ENCODE results near the gene XPO5.

The XPO5 gene

DNA sequence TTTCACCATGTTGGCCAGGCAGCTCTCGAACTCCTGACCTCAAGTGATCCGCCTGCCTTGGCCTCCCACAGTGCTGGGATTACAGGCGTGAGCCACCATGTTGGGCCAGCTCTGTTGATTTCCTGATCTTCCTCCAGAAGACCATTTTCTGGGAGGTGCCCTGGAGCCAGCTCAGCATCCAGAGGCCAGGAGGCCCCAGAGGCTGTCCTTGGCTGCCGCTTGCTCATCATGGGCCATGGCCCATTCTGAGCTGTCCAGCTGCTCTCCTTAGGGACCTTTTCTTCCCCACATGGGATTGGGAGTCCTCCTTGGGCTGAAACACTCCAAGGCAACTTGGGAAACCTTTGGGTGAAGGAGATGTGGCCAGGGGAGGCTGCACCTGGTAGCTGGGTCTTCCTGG lies 81.1 kb downstream of the XPO5 start:
- FAIRE-seq = no peak

DNA sequence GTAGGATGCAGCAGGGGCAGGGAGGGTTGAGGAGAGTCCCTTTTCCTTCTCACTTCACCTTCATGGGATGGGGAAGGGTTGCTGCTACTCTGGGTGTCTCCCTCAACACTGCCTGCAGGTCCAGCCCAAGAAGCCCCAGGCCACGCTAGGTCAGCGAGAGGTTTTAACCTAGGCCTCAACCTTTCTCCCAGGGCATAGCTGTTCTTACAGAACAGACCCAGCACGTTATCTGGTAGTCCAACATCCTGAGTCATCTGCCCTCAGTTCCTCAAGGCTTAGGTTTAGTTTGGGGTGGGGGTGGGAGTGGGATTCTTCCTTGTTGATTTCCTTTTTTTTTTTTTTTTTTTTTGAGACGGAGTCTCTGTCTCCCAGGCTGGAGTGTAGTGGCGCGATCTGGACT lies 81.5 kb downstream of the XPO5 start:
- FAIRE-seq = no peak

DNA sequence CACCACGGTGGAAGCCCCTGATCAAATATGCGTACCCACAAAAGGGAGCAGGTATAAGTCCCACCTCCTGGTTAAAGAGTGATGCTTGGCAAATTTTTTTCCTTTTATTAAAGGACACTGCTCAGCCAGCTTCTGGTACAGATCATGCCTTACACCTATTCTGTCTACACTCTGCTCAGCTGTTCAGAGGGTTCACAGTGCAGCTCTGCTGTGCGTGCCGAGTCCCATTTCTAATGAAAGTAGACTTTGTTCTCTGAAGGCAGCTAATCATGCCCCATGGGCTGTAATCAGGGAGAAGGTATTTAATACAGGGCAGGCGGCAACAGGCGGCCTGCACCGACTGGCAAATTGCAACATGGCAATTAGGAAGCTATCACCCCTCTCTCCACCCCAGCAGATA lies 82.0 kb downstream of the XPO5 start:
- no peak for FAIRE-seq

DNA sequence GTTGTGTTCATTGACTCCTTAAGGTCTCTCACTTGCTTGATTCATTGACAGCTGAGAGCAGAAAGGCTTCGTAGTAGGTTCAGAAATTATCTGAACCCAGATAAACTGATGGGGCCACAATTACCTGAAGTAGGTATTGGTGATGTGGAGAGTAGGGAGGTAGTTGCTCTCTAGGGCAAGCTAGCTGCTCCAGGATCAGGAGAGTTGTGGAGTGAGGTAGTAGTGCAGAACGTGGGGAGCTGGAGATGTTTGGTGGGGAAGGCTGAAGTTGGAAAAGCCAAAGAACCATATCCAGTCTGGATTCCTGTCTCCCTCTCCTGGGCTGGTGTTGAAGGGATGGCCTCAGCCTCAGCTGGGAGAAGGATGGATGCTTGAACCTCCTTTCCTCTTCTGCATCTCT lies 82.6 kb downstream of the XPO5 start:
- no peak for FAIRE-seq

DNA sequence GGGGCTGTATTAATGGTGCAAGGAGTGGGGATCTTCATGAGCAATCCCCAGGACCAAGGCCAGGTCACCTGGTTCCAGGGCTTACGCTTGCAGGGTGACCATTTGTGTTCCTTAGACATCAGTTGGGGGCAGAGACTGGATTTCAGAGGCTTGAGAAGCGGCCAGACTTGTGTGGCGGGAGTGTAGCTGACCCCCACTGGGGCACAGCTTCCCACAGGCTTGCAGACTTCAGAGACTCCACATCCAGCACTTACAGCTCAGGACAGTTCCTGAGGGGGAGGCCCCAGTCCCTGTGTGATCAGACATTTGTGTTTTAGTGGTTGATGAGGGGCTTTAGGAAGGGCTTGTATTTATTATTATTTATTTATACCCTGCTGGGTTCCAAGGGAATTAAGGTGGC lies 83.2 kb downstream of the XPO5 start:
- FAIRE-seq = no peak

DNA sequence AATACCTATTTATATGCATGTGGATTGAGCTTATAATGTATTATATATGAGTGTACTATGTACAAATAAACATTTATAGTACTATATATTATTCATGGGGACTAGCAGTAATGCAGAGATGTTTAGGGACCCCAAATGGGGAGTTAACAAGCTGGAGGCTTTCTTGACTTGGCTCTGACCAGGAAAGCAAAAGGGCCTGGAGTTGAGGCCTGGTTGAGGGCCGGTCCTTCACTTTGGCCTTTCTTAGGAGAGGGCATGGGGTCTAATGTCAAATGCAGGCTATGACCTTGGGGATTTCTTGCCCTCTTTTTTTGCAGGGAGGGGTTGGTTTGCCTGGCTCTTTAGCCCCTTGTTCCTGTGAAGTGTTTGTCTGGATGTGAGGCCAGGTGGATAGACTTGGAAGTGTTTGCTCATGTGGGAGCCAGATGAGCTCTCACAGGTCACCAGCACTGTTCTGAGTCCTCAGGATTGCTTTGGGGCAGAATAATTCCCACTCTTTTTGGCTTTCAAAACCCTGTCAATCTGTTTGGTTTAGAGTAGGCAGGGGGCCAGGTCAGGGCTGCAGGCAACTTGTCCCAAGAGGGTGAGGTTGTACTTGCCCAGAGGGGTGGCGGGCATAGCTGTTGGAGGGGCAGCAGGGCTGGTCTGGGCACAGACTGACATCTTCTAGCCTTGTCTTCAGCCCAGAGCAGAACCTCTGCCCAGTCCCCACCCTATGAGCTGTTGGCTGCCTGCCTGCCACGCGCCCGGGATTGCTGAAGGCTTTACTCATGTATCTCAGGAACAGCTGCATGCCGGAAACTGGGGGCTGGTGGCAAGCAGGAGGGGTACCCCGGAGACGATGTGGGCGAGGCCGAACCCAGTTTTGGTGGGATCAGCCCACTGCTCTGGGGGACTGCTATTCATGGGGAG lies 83.8 kb downstream of the XPO5 start:
- FAIRE-seq = no peak

DNA sequence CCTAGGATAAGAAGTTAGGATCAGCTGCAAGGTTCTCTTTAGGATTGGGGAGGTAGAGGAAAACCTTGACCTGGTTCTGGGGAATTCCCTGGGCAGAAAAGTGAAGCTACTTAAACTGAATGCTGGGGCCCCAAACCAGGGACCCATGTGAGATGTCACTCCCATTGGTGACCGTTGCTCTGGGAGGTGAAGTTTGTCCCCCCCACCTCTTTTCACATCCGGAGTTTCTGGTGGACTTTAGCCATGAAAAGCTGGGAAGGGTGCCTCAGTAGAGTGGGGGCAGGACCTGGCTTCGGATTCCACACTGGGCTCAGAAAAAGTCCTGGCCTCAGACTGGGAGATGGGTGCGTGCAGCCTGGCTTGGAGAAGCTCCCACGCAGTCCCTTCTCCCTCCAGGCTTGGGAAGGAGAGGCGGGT lies 85.3 kb downstream of the XPO5 start:
- no peak for FAIRE-seq

DNA sequence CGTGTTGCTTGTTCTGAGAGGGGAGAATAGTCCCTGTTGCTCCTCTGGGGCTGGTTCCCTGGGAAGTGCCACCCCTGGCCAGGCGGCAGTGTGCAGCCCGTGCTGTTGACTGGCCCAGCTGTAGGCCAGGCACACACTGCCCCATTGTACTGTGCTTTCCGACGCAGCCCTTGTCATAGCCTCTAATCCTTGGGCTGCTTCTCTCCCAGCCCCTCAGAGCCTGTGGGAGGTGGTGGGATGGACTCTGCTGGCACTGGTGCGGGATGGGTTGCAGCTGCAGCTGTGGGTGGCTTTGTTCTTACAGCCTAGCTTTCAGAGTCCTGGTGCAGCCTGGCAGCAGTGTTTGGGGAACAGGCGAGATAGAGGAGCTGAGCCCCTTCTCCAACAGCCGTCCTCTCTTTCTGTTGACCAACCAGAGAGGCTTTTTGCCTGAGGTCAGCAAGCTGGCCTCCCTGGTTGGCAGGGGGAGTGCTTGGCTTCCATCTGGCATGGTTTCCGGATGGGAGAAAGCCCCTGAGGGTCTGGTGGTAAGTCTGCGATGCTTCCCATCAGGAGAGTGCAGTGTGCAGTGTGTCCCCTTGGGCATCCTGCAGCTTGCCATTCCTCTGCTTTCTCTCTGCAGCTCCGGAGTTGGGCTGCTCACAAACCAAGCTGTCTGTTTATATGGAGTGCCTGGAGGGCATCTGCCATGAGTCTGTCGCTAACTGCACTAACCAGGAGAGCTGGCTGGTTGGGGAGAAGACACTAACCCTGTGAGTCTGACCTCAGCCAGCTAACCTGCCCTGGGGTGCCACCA lies 86.4 kb downstream of the XPO5 start:
- FAIRE-seq = no peak

DNA sequence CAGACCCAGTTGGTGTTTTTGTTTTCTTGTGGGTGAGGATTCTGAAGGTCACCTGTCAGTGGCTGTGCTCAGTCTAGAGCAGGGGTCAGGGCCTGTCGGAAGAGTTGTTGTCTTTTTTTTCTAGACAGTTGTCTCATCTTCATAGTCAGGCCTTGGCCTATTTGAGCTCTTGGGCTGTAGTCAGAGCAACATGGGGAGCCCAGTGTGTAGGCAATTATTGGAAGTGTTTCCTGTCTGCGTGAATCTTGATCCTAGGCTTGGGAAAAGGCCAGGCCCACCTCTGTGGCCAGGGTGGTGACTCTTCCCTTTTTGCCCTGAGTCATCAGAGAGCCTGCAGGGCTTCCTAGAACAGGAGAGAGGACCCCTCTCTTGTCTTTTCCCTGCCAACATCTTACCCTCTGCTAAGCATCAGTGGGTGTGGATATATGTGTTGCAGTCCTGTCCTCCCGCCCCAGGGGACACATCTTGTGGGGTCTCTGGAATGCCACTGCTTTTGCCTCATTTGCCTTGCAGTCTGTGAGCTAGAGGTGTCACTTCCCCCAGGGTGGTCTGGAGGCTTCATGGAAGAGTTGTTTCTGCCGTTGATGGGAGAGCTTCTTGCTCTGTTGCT lies 87.1 kb downstream of the XPO5 start:
- FAIRE-seq = no peak

DNA sequence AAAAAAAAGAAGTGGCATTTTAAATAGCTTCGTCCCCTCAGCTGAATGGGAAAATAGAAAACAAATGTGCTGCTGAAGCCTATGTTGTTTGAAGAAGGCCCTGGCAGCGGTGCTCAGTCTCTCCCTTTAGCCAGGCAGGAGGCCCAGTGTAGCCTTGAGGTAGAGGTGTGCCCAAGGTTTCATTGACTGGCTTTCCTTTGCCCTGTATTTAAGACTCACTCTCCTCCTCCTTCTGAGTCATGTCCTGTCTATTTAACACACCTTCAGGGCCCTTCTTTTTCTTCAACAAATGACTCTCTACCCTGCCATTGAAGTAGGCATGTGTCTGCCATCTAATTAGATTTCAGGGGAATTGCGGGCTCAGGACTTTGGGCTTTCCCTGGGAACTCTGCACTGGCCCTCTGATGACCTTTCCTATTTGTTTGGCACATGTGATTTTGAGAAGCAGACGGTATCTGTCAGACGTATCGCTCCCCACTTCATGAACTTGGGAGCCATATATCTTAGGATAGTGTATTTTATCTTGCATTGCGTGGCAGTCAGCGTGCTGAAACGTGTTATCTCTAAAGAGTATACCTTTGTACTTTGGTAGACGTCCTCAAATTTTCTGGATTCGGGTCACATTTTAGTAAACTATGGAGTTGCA lies 94.1 kb downstream of the XPO5 start:
- FAIRE-seq = no peak

DNA sequence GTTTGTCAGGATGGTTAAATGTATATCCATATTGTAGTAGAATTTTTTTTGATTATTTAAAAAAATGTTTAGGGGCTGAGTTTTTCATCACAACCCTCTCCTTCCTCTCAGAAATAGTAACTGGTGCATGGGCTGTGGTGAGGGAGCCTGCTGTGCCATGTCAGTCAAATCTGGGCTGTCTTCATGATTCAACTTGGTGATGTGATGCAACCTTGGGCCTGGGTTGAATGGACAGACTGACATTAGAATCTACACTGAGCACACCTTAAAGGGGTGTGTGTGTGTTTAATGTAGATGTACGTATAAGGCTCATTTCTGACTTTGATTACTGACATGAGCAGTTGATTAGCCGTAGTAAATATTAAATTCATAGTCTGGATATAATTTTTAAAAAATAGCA lies 94.8 kb downstream of the XPO5 start:
- no peak for FAIRE-seq

DNA sequence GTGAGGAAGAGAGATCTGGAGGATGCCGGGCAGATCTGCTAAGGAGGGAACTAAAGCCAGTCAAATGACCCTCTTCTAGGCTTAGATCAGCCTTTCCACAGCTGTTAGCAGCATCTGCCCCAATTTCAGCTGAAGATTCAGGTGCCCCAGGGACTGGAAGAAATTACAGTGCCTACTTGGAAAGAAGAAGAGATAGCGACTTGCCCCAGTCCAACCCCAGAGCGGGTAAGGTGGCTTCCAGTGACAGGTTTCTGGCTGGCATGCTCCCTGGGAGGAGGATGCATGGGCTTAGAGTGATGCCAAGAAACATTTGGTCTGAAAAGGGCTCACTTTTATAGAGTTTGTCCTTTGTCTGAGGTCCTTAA lies 97.8 kb downstream of the XPO5 start:
- FAIRE-seq = no peak

DNA sequence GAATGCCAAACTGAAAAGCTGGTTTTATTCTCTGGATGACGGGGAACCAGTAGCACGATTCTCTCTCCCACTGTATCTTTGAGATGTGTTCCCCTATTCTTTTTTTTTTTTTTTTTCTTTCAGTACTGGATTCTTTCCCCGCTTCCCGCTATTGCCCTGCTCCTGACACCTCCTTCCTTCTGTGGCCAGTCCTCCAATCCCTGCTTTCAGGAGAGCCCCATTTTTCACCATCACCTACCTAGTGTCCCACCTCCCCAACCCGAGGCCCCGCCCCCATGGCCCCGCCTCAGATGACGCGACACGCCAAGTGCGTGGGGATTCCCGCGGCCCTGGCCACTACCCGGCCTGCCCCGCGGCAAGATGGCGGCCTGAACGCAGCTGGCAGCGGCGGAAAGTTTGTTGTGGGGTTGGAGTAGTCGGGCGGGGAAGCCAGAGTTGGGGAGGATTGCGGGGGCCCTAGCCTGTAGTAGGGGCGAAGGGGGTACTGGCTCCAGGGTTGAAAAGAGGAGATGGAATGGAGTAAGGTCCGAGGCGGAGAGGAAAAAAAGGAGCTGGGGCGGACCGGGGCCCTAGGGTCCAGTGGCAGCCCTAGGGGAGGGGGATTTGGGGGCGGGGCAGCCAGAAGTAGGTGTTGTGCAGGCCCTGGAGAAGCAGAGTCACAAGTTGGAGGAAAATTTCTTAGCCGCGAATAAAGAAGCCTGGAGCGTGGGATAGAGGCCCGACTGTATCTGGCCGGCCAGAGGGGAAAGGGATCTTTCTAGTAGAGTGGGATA lies 98.4 kb downstream of the XPO5 start, which contains the start of gene TJAP1:
Gene TJAP1 (plus strand): TSS at position 336 of the 773 bp plus-strand sequence. CDS start 21,432 bp downstream, outside the sequence.
- FAIRE-seq = no peak

DNA sequence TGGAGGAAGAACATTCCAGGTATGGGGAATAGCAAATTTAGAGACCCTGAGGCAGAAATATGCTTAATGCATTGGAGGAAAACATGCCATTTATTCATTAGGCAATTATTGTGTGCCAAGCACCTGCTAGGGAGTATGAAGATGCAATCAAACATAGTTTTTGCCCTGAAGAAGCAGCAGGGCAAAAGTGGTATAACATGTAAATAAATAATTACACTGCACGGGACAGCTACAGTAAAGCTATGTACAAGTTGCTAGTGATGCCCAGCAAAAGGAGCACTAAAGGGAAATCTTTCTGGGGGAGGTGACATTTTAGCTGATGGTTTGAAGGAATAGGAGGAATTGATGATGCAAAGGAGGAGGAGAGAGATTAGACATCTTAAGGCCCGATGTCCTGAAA lies 99.1 kb downstream of the XPO5 start:
- no peak for FAIRE-seq

DNA sequence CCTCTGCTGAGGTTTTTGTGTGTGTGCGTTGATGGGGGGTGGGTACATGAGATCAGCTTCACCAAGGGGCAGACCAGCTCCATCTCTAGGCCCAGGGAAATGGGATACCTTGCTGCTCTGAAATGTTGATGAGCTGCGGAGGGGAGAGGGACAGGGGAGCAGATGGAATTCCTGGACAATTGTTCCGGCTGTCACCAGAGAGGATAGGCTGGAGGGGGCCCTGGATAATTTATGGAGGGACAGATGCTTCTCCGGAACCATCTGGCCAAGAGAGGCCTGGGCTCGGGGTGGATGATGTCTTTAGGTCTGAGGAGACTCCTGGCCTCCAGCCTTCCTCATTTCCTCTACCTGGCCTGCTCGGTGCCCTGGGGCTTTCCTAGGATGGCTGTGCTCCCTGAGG lies 100.3 kb downstream of the XPO5 start:
- no peak for FAIRE-seq

DNA sequence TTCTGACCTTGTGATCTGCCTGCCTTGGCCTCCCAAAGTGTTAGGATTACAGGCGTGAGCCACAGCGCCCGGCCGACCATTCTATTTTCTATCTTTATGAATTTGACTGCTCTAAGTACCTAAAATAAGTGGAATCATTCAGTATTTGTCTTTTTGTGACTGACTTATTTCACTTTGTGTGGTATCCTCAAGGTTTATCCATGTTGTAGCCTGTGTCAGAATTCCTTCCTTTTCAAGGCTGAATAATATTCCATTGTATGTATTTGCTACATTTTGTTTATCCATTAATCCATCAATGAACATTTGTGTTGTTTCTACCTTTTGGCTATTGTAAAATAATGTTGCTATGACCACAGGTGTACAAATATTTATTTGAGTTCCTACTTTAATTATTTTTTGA lies 103.3 kb downstream of the XPO5 start:
- FAIRE-seq = no peak
